Tibial nerve (tissue), 4 donors: ENCODE measurements around the gene CLMN. TPM values are rescaled to one million over a fixed set of nuclear protein-coding genes. Genes with fewer than 3 reads are reported as not detected.
"Not testable (repeated sequence)": the region's sequence is repeated elsewhere in the genome, so short reads cannot be mapped to it uniquely, and the experiment has no call there.

Source experiments
- DNase-seq, 2 donors: peaks; one replicate each; pipeline ENCODE4 v3.0.0-alpha.2; 2019; ENCODE audit warnings: low spot score in 2 of 2
- H3K27ac ChIP-seq, 4 donors: fragments of 200-600 bp; sonication (generic) in 3 of 4; one replicate each; pipeline ENCODE4 v1.5.1; 2017 to 2019; ENCODE audit warnings: mild to moderate bottlenecking in 1 of 4
- H3K27me3 ChIP-seq, 2 donors: fragments of 200-600 bp; sonication (generic) in 1 of 2; one replicate each; pipeline versions ENCODE4 v1.5.1 to v1.6.0; 2017 to 2019
- H3K36me3 ChIP-seq, 3 donors: fragments of 200-600 bp; sonication (generic); one replicate each; pipeline ENCODE4 v1.5.1; 2018 to 2019
- H3K4me1 ChIP-seq, 4 donors: fragments of 200-600 bp; sonication (generic) in 3 of 4; one replicate each; pipeline ENCODE4 v1.5.1; 2017 to 2019
- H3K4me3 ChIP-seq, 4 donors: fragments of 200-600 bp; sonication (generic) in 3 of 4; one replicate each; pipeline ENCODE4 v1.5.1; 2017 to 2019; ENCODE audit warnings: mild to moderate bottlenecking in 1 of 4, moderate library complexity in 1 of 4
- H3K9me3 ChIP-seq, 4 donors: fragments of 200-600 bp; sonication (generic) in 3 of 4; one replicate each; pipeline ENCODE4 v1.5.1; 2017 to 2019
- CTCF ChIP-seq, 5 experiments: fragments of 200-600 bp in 3 of 5; fragments of 450-650 bp in 2 of 5; sonication (generic) in 3 of 5; IDR thresholded peaks; one replicate each; pipeline ENCODE4 v1.5.1; 2016 to 2019; ENCODE audit warnings: antibody characterized with exemption in 5 of 5, mild to moderate bottlenecking in 3 of 5, moderate library complexity in 2 of 5
- EP300 ChIP-seq, 2 donors: sonication (generic); formaldehyde crosslinking; IDR thresholded peaks; one replicate each; pipeline ENCODE4 v1.6.1; 2017; ENCODE audit warnings: antibody characterized with exemption in 2 of 2, mild to moderate bottlenecking in 1 of 2
- POLR2A ChIP-seq, 2 donors: fragments of 450-650 bp; IDR thresholded peaks; one replicate each; pipeline ENCODE4 v1.6.1; 2017; ENCODE audit warnings: antibody characterized with exemption in 2 of 2, mild to moderate bottlenecking in 2 of 2, moderate library complexity in 2 of 2
- WGBS, 2 donors: methylation state at CpG; one replicate each; pipeline ENCODE4 v1.1.5; 2018; 5-methylcytosine and 5-hydroxymethylcytosine counted together
- total RNA-seq, 4 donors: library from RNA; depleted of rRNA; stranded (reverse); fragments of >200 nt; gene quantifications; one replicate each; pipeline ENCODE4 v1.1.0, GENCODE V29; 2016

Gene CLMN
- total RNA-seq, 4 donors from 2014 or later: 31.2 to 49.8 (median 40.9) TPM

GRCh38 chr14:95141684-95142083 lies 178.0 kb downstream of the CLMN start:
- Histone ChIP-seq H3K9me3 (peaks cover 0 to 8% (median 0%) of the 10 kb centered on the region in 4 donors), H3K27me3 (no peaks in the 10 kb centered on the region), H3K4me1 (peaks cover 0 to 80% (median 47%) of the 10 kb centered on the region in 4 donors), H3K36me3 (no peaks in the 10 kb centered on the region), H3K27ac (peak overlapping the region in 2 of 4 donors; percentile 84 to 85), H3K4me3 (no peak overlapping the region)
- DNase-seq: no peak
- no peak for TF ChIP-seq POLR2A (IDR thresholded peaks at IDR 0.05)
- no peak for TF ChIP-seq EP300 (IDR thresholded peaks at IDR 0.05)
- 27 to 33% methylated on average over 1 of the region's 1 CpG for WGBS, 2 donors

DNA sequence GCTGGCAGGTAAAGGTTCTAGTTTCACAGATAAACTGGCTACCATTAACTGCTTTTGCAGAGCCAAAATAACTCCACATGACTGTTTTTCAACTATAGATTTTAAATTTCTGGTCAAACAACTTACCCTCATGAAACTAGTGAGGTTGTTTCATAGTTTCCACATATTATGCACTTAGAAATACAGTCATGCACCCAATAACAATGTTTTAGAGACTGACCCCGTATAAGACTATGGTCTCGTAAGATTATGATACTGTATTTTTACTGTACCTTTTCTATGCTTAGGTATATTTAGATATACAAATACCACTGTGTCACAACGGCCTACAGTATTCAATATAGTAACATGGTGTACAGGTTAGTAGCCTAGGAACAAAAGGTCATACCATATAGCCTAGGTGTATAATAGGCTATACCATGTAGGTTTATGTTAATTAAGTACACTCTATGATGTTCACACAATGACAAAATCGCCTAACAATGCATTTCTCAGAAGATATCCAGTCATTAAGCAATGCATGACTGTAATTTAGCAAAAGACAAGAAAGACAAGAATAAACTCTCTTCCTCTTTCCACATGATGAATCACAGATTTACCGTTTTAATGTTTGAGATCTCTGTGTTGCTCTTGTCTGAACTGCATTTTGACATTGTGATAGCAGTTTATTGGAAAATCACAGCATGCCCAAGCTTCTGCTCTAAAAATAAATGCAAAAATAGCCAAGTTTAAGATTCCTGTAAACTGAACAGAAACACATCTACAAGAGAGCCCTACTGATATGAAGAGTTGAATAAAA lies 179.4 kb downstream of the CLMN start:
- Histone ChIP-seq H3K27me3 (no peaks in the 10 kb centered on the region), H3K4me3 (no peak overlapping the region), H3K27ac (peak overlapping the region; percentile 33 to 85 (median 60)), H3K9me3 (peaks cover 0 to 8% (median 0%) of the 10 kb centered on the region in 4 donors), H3K36me3 (no peaks in the 10 kb centered on the region), H3K4me1 (peaks cover 0 to 91% (median 51%) of the 10 kb centered on the region in 4 donors)
- WGBS, 2 donors: 47 to 53% methylated on average over 5 of the region's 5 CpGs
- no peak for DNase-seq
- TF ChIP-seq POLR2A (IDR thresholded peaks at IDR 0.05): no peak
- TF ChIP-seq EP300 (IDR thresholded peaks at IDR 0.05): peak in 1 of 2 donors; percentile 44

- no peaks in the 10 kb centered on the region for H3K27me3 ChIP-seq
- no peaks in the 10 kb centered on the region for H3K36me3 ChIP-seq
- no peak overlapping the region for H3K4me3 ChIP-seq
- 73% methylated on average over 1 of the region's 1 CpG; no CpG with 5 or more reads in 1 of the 2 donors for WGBS, 2 donors
- no peak for DNase-seq
- H3K9me3 ChIP-seq: no peaks in the 10 kb centered on the region
- peak overlapping the region in 2 of 4 donors; percentile 85 for H3K27ac ChIP-seq
- H3K4me1 ChIP-seq: peaks cover 0 to 96% (median 54%) of the 10 kb centered on the region in 4 donors
- TF ChIP-seq EP300 (IDR thresholded peaks at IDR 0.05): no peak
- no peak for TF ChIP-seq CTCF (IDR thresholded peaks at IDR 0.05)
- no peak for TF ChIP-seq POLR2A (IDR thresholded peaks at IDR 0.05)
Measured at GRCh38 chr14:95138876-95139275, 180.8 kb downstream of the CLMN start.

DNA sequence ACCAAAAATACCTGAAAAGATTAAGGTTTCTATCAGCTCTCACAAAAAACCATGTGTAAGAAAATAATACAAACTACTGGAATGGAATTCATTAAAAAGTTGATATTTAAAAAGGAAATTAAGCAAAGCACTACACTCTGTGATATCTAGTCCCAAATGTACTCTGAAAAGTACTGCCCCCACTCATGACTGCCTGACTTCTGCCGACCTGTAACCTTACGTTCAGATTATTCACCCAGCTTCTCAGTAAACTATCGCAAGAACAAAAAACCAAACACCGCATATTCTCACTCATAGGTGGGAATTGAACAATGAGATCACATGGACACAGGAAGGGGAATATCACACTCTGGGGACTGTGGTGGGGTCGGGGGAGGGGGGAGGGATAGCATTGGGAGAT lies 181.3 kb downstream of the CLMN start:
- DNase-seq, H3K4me3 ChIP-seq, H3K27me3 ChIP-seq, H3K36me3 ChIP-seq, H3K9me3 ChIP-seq: not testable (repeated sequence)
- WGBS, 2 donors: 47 to 73% methylated on average over 4 of the region's 5 CpGs
- Histone ChIP-seq H3K27ac (peak overlapping the region; percentile 46 to 85 (median 72)), H3K4me1 (peaks cover 0 to 98% (median 52%) of the 10 kb centered on the region in 4 donors)

- Histone ChIP-seq H3K27ac (peak overlapping the region; percentile 46 to 85 (median 72)), H3K36me3 (no peaks in the 10 kb centered on the region), H3K4me1 (peaks cover 0 to 98% (median 47%) of the 10 kb centered on the region in 4 donors), H3K27me3 (no peaks in the 10 kb centered on the region), H3K4me3 (no peak overlapping the region), H3K9me3 (no peaks in the 10 kb centered on the region)
- DNase-seq: no peak
- TF ChIP-seq POLR2A (IDR thresholded peaks at IDR 0.05): no peak
- WGBS, 2 donors: 20 to 28% methylated on average over 5 of the region's 5 CpGs
Measured at GRCh38 chr14:95137804-95138167, 181.9 kb downstream of the CLMN start.

DNA sequence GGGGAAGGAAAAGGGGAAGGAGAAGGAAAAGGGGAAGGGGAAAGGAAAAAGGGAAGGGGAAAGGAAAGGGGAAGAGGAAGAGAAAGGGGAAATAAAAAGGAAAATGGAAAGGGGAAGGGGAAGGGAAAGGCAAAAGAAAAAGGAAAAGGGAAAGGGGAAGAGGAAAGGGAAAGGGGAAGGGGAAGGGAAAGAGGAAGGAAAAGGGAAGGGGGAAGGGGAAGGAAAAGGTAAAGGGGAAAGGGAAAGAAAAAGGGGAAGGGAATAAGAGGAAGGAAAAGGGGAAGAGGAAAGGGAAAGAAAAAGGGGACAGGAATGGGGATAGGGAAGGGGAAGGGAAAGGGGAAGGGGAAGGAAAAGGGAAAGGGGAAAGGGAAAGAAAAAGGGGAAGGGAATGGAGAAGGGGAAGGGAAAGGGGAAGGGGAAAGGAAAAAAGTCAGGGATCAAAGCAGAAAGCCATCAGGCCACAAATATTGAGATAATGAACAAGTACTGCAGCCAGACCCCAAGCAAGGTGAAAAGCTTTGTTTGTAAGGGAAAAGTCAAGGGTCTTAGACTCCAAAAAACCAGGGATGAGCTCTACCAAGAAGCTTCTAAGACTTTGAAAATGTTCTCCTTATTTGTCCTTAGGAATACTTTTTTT lies 182.4 kb downstream of the CLMN start:
- Histone ChIP-seq H3K27ac (peak overlapping the region; percentile 46 to 85 (median 72)), H3K27me3 (no peaks in the 10 kb centered on the region), H3K9me3 (no peaks in the 10 kb centered on the region), H3K4me3 (no peak overlapping the region), H3K36me3 (no peaks in the 10 kb centered on the region), H3K4me1 (peaks cover 0 to 98% (median 44%) of the 10 kb centered on the region in 4 donors)
- no peak for DNase-seq
- no peak for TF ChIP-seq CTCF (IDR thresholded peaks at IDR 0.05)
- TF ChIP-seq POLR2A (IDR thresholded peaks at IDR 0.05): no peak
- no peak for TF ChIP-seq EP300 (IDR thresholded peaks at IDR 0.05)

GRCh38 chr14:95136631-95137030 lies 183.1 kb downstream of the CLMN start:
- Histone ChIP-seq H3K4me3 (no peak overlapping the region), H3K4me1 (peaks cover 0 to 98% (median 41%) of the 10 kb centered on the region in 4 donors), H3K9me3 (no peaks in the 10 kb centered on the region), H3K27ac (peak overlapping the region in 3 of 4 donors; percentile 46 to 85 (median 83)), H3K36me3 (peaks cover 0 to under 1% (median 0%) of the 10 kb centered on the region in 3 donors), H3K27me3 (no peaks in the 10 kb centered on the region)
- no peak for DNase-seq
- WGBS, 2 donors: 44 to 60% methylated on average over 1 of the region's 1 CpG
- TF ChIP-seq CTCF (IDR thresholded peaks at IDR 0.05): no peak
- TF ChIP-seq POLR2A (IDR thresholded peaks at IDR 0.05): no peak
- no peak for TF ChIP-seq EP300 (IDR thresholded peaks at IDR 0.05)
